SK-N-SH treated with all-trans-retinoic acid at 6 μM for 48 hours (cell line): ENCODE measurements around the gene SHANK1.

Experiments used
- ARNTL ChIP-seq: fragments of 450-650 bp; formaldehyde crosslinking; IDR thresholded peaks from 2 replicates; pipeline ENCODE4 v1.5.0; 2020; ENCODE audit warnings: low read depth, mild to moderate bottlenecking, moderate library complexity, borderline replicate concordance
- CREB5 ChIP-seq: fragments of 250-450 bp; sonication (Bioruptor Pico); IDR thresholded peaks from 2 replicates; pipeline ENCODE4 v1.5.1; 2020; ENCODE audit warnings: low read depth, mild to moderate bottlenecking, moderate library complexity
- CSDC2 ChIP-seq: fragments of 250-450 bp; sonication (Bioruptor Pico); IDR thresholded peaks from 2 replicates; pipeline ENCODE4 v1.5.0; 2020; ENCODE audit warnings: mild to moderate bottlenecking, moderate library complexity
- CSRNP3 ChIP-seq: fragments of 250-450 bp; sonication (Bioruptor Pico); IDR thresholded peaks from 2 replicates; pipeline ENCODE4 v1.5.1; 2021; ENCODE audit warnings: mild to moderate bottlenecking, moderate library complexity
- ESRRG ChIP-seq: fragments of 250-450 bp; sonication (Bioruptor Pico); IDR thresholded peaks from 2 replicates; pipeline ENCODE4 v1.6.1; 2021; ENCODE audit warnings: mild to moderate bottlenecking
- PATZ1 ChIP-seq: fragments of 250-450 bp; sonication (Bioruptor Pico); IDR thresholded peaks from 2 replicates; pipeline ENCODE4 v1.8.0; 2020; ENCODE audit warnings: mild to moderate bottlenecking, moderate library complexity, borderline replicate concordance
- RARB ChIP-seq: fragments of 250-450 bp; sonication (Bioruptor Pico); IDR thresholded peaks from 2 replicates; pipeline ENCODE4 v1.8.0; 2021; ENCODE audit warnings: mild to moderate bottlenecking, moderate library complexity
- SNAI2 ChIP-seq: fragments of 250-450 bp; sonication (Bioruptor Pico); IDR thresholded peaks from 2 replicates; pipeline ENCODE4 v1.5.0; 2020; ENCODE audit warnings: mild to moderate bottlenecking, moderate library complexity
- TSHZ2 ChIP-seq: fragments of 250-450 bp; sonication (Bioruptor Pico); IDR thresholded peaks from 2 replicates; pipeline ENCODE4 v1.5.0; 2020; ENCODE audit warnings: mild to moderate bottlenecking, moderate library complexity
- ZFP3 ChIP-seq: fragments of 250-450 bp; sonication (Bioruptor Pico); IDR thresholded peaks from 2 replicates; pipeline ENCODE4 v1.5.0; 2020; ENCODE audit warnings: mild to moderate bottlenecking, moderate library complexity
- ZNF565 ChIP-seq: fragments of 450-650 bp; formaldehyde crosslinking; conservative IDR thresholded peaks from 2 replicates; pipeline ENCODE4 v1.5.0; 2020; ENCODE audit warnings: low read depth, mild to moderate bottlenecking, moderate library complexity

GRCh38 chr19:50764409-50764808, 44.8 kb upstream of the SHANK1 start:
- TF ChIP-seq ARNTL (CRISPR knock-in tag): no peak
- TF ChIP-seq ZFP3: no peak
- no peak for TF ChIP-seq RARB (CRISPR knock-in tag)
- no peak for TF ChIP-seq ESRRG (CRISPR knock-in tag)
- no peak for TF ChIP-seq CSDC2 (CRISPR knock-in tag)
- TF ChIP-seq CSRNP3: no peak
- no peak for TF ChIP-seq ZNF565
- no peak for TF ChIP-seq CREB5 (CRISPR knock-in tag)
- no peak for TF ChIP-seq PATZ1 (CRISPR knock-in tag)
- no peak for TF ChIP-seq SNAI2 (CRISPR knock-in tag)
- no peak for TF ChIP-seq TSHZ2 (CRISPR knock-in tag)
